SK-N-SH treated with all-trans-retinoic acid at 6 μM for 48 hours (cell line): ENCODE measurements around the gene MTMR3.

Experiments
- ATAC-seq: fragments of 200-7000 bp; cut with Tn5 transposase; 3 replicates; pipeline ENCODE4 v1.9.1; 2020; ENCODE audit warnings: mild to moderate bottlenecking, moderate library complexity
- ARNTL ChIP-seq: fragments of 450-650 bp; formaldehyde crosslinking; IDR thresholded peaks from 2 replicates; pipeline ENCODE4 v1.5.0; 2020; ENCODE audit warnings: low read depth, mild to moderate bottlenecking, moderate library complexity, borderline replicate concordance
- BACH2 ChIP-seq: fragments of 250-450 bp; sonication (Bioruptor Pico); IDR thresholded peaks from 2 replicates; pipeline ENCODE4 v1.9.0; 2021; ENCODE audit warnings: mild to moderate bottlenecking, borderline replicate concordance
- CSDC2 ChIP-seq: fragments of 250-450 bp; sonication (Bioruptor Pico); IDR thresholded peaks from 2 replicates; pipeline ENCODE4 v1.5.0; 2020; ENCODE audit warnings: mild to moderate bottlenecking, moderate library complexity
- GLIS3 ChIP-seq: fragments of 250-450 bp; sonication (Bioruptor Pico); IDR thresholded peaks from 2 replicates; pipeline ENCODE4 v1.5.0; 2020; ENCODE audit warnings: mild to moderate bottlenecking, moderate library complexity
- ISL1 ChIP-seq: fragments of 250-450 bp; sonication (Bioruptor Pico); IDR thresholded peaks from 2 replicates; pipeline ENCODE4 v2.1.2; 2022; ENCODE audit warnings: mild to moderate bottlenecking, moderate library complexity
- PPARA ChIP-seq: fragments of 250-450 bp; sonication (Bioruptor Pico); IDR thresholded peaks from 2 replicates; pipeline ENCODE4 v1.5.0; 2020; ENCODE audit warnings: mild to moderate bottlenecking, borderline replicate concordance
- RARB ChIP-seq: fragments of 250-450 bp; sonication (Bioruptor Pico); IDR thresholded peaks from 2 replicates; pipeline ENCODE4 v1.8.0; 2021; ENCODE audit warnings: mild to moderate bottlenecking, moderate library complexity
- SNAI2 ChIP-seq: fragments of 250-450 bp; sonication (Bioruptor Pico); IDR thresholded peaks from 2 replicates; pipeline ENCODE4 v1.5.0; 2020; ENCODE audit warnings: mild to moderate bottlenecking, moderate library complexity
- TOX ChIP-seq: fragments of 250-450 bp; sonication (Bioruptor Pico); IDR thresholded peaks from 2 replicates; pipeline ENCODE4 v1.8.0; 2021; ENCODE audit warnings: mild to moderate bottlenecking, moderate library complexity, borderline replicate concordance
- ZC3H10 ChIP-seq: fragments of 250-450 bp; sonication (Bioruptor Pico); IDR thresholded peaks from 2 replicates; pipeline ENCODE4 v1.5.1; 2021; ENCODE audit warnings: mild to moderate bottlenecking, moderate library complexity
- ZFP3 ChIP-seq: fragments of 250-450 bp; sonication (Bioruptor Pico); IDR thresholded peaks from 2 replicates; pipeline ENCODE4 v1.5.0; 2020; ENCODE audit warnings: mild to moderate bottlenecking, moderate library complexity
- ZFP30 ChIP-seq: fragments of 450-650 bp; formaldehyde crosslinking; IDR thresholded peaks from 2 replicates; pipeline ENCODE4 v1.5.0; 2022; ENCODE audit warnings: mild to moderate bottlenecking, moderate library complexity
- ZNF565 ChIP-seq: fragments of 450-650 bp; formaldehyde crosslinking; conservative IDR thresholded peaks from 2 replicates; pipeline ENCODE4 v1.5.0; 2020; ENCODE audit warnings: low read depth, mild to moderate bottlenecking, moderate library complexity
- ZNF70 ChIP-seq: fragments of 450-650 bp; formaldehyde crosslinking; IDR thresholded peaks from 2 replicates; pipeline ENCODE4 v1.5.0; 2020; ENCODE audit warnings: mild to moderate bottlenecking, moderate library complexity
- TF ChIP-seq, protein P1 (sequence below): fragments of 250-450 bp; sonication (Bioruptor Pico); IDR thresholded peaks from 2 replicates; pipeline ENCODE4 v1.5.1; 2020; ENCODE audit warnings: low read depth, mild to moderate bottlenecking, moderate library complexity
- TF ChIP-seq, protein P2 (sequence below): fragments of 250-450 bp; sonication (Bioruptor Pico); IDR thresholded peaks from 2 replicates; pipeline ENCODE4 v1.8.0; 2021; ENCODE audit warnings: low read depth, mild to moderate bottlenecking, moderate library complexity, borderline replicate concordance
- TF ChIP-seq, protein P3 (sequence below): fragments of 250-450 bp; sonication (Bioruptor Pico); IDR thresholded peaks from 2 replicates; pipeline ENCODE4 v1.5.0; 2020; ENCODE audit warnings: mild to moderate bottlenecking, moderate library complexity
- TF ChIP-seq, protein P4 (sequence below): fragments of 250-450 bp; sonication (Bioruptor Pico); IDR thresholded peaks from 2 replicates; pipeline ENCODE4 v1.5.1; 2021; ENCODE audit warnings: mild to moderate bottlenecking, moderate library complexity
- TF ChIP-seq, protein P5 (sequence below): fragments of 250-450 bp; sonication (Bioruptor Pico); IDR thresholded peaks from 2 replicates; pipeline ENCODE4 v1.8.0; 2020; ENCODE audit warnings: mild to moderate bottlenecking, moderate library complexity, borderline replicate concordance

Gene MTMR3

DNA sequence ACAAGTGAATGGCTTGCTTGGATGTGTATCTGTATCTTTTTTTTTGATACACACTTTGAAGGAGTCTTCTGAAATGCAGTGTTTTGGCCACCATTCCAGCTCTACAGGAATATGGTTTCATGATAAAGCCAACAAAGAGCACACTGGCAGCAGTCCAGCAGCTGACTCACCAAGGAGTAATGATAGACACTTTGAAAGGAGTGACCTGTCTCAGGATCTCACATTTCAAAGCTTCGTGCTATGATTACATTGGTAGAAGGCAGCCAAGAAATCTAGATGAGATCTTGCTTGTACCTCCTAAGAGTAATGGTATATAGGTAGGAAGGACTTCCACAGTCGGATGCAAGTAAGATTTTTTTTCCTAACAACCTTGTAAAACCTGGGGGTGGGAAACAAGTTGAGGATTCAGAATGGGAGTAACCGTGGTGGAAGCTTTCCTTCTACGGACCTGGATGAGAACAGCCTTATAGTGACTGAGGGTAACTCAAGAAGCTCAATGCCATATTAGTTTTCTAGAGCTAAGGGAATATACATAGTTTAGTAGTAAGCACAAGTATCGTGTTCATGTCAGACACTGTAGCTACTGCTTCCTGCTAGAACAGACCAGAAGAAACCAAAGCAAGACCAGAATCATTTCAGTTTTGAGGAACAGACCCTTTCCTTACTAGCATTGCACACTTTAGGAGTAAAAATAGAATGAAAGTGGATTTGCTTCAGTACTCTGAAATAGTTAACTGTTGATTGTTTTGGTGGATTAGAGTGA lies 25.0 kb downstream of the MTMR3 start:
- ATAC-seq: peak; percentile 86
- TF ChIP-seq, protein P1, sequence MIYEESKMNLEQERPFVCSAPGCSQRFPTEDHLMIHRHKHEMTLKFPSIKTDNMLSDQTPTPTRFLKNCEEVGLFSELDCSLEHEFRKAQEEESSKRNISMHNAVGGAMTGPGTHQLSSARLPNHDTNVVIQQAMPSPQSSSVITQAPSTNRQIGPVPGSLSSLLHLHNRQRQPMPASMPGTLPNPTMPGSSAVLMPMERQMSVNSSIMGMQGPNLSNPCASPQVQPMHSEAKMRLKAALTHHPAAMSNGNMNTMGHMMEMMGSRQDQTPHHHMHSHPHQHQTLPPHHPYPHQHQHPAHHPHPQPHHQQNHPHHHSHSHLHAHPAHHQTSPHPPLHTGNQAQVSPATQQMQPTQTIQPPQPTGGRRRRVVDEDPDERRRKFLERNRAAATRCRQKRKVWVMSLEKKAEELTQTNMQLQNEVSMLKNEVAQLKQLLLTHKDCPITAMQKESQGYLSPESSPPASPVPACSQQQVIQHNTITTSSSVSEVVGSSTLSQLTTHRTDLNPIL: 0 out of 2 replicates have a peak, but pooled peaks have one; percentile 3
- TF ChIP-seq CSDC2 (CRISPR knock-in tag): no peak
- TF ChIP-seq ISL1 (CRISPR knock-in tag): peak; percentile 70
- TF ChIP-seq, protein P2, sequence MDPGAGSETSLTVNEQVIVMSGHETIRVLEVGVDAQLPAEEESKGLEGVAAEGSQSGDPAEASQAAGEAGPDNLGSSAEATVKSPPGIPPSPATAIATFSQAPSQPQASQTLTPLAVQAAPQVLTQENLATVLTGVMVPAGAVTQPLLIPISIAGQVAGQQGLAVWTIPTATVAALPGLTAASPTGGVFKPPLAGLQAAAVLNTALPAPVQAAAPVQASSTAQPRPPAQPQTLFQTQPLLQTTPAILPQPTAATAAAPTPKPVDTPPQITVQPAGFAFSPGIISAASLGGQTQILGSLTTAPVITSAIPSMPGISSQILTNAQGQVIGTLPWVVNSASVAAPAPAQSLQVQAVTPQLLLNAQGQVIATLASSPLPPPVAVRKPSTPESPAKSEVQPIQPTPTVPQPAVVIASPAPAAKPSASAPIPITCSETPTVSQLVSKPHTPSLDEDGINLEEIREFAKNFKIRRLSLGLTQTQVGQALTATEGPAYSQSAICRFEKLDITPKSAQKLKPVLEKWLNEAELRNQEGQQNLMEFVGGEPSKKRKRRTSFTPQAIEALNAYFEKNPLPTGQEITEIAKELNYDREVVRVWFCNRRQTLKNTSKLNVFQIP (CRISPR knock-in tag): no peak
- TF ChIP-seq ZC3H10 (CRISPR knock-in tag): no peak
- TF ChIP-seq, protein P3, sequence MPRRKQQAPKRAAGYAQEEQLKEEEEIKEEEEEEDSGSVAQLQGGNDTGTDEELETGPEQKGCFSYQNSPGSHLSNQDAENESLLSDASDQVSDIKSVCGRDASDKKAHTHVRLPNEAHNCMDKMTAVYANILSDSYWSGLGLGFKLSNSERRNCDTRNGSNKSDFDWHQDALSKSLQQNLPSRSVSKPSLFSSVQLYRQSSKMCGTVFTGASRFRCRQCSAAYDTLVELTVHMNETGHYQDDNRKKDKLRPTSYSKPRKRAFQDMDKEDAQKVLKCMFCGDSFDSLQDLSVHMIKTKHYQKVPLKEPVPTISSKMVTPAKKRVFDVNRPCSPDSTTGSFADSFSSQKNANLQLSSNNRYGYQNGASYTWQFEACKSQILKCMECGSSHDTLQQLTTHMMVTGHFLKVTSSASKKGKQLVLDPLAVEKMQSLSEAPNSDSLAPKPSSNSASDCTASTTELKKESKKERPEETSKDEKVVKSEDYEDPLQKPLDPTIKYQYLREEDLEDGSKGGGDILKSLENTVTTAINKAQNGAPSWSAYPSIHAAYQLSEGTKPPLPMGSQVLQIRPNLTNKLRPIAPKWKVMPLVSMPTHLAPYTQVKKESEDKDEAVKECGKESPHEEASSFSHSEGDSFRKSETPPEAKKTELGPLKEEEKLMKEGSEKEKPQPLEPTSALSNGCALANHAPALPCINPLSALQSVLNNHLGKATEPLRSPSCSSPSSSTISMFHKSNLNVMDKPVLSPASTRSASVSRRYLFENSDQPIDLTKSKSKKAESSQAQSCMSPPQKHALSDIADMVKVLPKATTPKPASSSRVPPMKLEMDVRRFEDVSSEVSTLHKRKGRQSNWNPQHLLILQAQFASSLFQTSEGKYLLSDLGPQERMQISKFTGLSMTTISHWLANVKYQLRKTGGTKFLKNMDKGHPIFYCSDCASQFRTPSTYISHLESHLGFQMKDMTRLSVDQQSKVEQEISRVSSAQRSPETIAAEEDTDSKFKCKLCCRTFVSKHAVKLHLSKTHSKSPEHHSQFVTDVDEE (CRISPR knock-in tag): no peak
- no peak for TF ChIP-seq SNAI2
- TF ChIP-seq TOX: no peak
- TF ChIP-seq, protein P4, sequence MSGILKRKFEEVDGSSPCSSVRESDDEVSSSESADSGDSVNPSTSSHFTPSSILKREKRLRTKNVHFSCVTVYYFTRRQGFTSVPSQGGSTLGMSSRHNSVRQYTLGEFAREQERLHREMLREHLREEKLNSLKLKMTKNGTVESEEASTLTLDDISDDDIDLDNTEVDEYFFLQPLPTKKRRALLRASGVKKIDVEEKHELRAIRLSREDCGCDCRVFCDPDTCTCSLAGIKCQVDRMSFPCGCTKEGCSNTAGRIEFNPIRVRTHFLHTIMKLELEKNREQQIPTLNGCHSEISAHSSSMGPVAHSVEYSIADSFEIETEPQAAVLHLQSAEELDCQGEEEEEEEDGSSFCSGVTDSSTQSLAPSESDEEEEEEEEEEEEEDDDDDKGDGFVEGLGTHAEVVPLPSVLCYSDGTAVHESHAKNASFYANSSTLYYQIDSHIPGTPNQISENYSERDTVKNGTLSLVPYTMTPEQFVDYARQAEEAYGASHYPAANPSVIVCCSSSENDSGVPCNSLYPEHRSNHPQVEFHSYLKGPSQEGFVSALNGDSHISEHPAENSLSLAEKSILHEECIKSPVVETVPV (CRISPR knock-in tag): no peak
- TF ChIP-seq, all 23 proteins: peak for 2

DNA sequence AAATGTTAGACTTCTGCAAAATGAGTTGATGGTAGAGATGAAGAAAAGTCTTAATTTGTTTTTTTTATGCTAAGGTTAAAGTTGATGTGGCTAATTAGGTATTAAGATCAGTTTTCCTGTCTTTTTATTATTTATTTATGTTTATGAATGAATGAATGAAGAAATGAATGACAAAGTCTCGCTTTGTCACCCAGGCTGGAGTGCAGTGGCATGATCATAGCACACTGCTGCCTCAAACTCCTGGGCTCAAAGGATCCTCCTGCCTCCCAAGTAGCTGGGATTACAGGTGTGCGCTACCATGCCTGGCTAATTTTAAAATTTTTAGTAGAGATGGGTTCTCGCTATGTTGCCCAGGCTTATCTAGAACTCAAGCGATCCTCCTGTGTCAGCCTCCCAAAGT lies 29.2 kb downstream of the MTMR3 start:
- TF ChIP-seq, protein P1: no peak
- TF ChIP-seq GLIS3 (CRISPR knock-in tag) (no peak), ISL1 (CRISPR knock-in tag) (no peak), RARB (no peak), ZNF565 (CRISPR knock-in tag) (no peak), CSDC2 (CRISPR knock-in tag) (no peak), ZNF70 (CRISPR knock-in tag) (no peak), SNAI2 (no peak), PPARA (CRISPR knock-in tag) (no peak), ZC3H10 (CRISPR knock-in tag) (no peak), ZFP30 (CRISPR knock-in tag) (no peak), ARNTL (CRISPR knock-in tag) (no peak), BACH2 (no peak), TOX (no peak), ZFP3 (CRISPR knock-in tag) (no peak)
- TF ChIP-seq, protein P5, sequence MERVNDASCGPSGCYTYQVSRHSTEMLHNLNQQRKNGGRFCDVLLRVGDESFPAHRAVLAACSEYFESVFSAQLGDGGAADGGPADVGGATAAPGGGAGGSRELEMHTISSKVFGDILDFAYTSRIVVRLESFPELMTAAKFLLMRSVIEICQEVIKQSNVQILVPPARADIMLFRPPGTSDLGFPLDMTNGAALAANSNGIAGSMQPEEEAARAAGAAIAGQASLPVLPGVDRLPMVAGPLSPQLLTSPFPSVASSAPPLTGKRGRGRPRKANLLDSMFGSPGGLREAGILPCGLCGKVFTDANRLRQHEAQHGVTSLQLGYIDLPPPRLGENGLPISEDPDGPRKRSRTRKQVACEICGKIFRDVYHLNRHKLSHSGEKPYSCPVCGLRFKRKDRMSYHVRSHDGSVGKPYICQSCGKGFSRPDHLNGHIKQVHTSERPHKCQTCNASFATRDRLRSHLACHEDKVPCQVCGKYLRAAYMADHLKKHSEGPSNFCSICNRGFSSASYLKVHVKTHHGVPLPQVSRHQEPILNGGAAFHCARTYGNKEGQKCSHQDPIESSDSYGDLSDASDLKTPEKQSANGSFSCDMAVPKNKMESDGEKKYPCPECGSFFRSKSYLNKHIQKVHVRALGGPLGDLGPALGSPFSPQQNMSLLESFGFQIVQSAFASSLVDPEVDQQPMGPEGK: no peak
- TF ChIP-seq, protein P4 (CRISPR knock-in tag): no peak
- TF ChIP-seq, protein P3 (CRISPR knock-in tag): no peak
- TF ChIP-seq, protein P2 (CRISPR knock-in tag): no peak
- no peak for ATAC-seq
